Karpas-422 (cell line): ENCODE data around the gene GRK5. TPM values are rescaled to one million over a fixed set of nuclear protein-coding genes. Genes with fewer than 3 reads are reported as not detected.

Experiments
- DNase-seq: peaks from one replicate; pipeline ENCODE4 v3.0.0-alpha.2; 2015
- H2AFZ ChIP-seq: fragments of 200-600 bp; sonication (generic); 2 replicates; pipeline ENCODE4 v1.6.1; 2014; ENCODE audit warnings: antibody characterized with exemption, low read length, mixed read lengths
- H3K27ac ChIP-seq: fragments of 200-600 bp; sonication (generic); 2 replicates; pipeline ENCODE4 v1.5.1; 2014; ENCODE audit warnings: mild to moderate bottlenecking, low read length, moderate library complexity
- H3K27me3 ChIP-seq: fragments of 200-600 bp; sonication (generic); 2 replicates; pipeline ENCODE4 v1.6.1; 2014; ENCODE audit warnings: low read length, mixed read lengths
- H3K36me3 ChIP-seq: fragments of 200-600 bp; sonication (generic); 2 replicates; pipeline ENCODE4 v1.6.1; 2014; ENCODE audit warnings: low read length, mixed read lengths; ENCODE audit not compliant: insufficient read depth
- H3K4me1 ChIP-seq: fragments of 200-600 bp; sonication (generic); 2 replicates; pipeline ENCODE4 v1.6.1; 2014; ENCODE audit warnings: mild to moderate bottlenecking, low read length, mixed read lengths
- H3K4me2 ChIP-seq: fragments of 200-600 bp; sonication (generic); 2 replicates; pipeline ENCODE4 v1.6.1; 2014; ENCODE audit warnings: low read length, low read depth, mild to moderate bottlenecking; ENCODE audit not compliant: poor library complexity, severe bottlenecking
- H3K4me3 ChIP-seq: fragments of 200-600 bp; sonication (generic); 2 replicates; pipeline ENCODE4 v1.5.1; 2014; ENCODE audit warnings: mild to moderate bottlenecking, antibody characterized with exemption, low read length, mixed read lengths
- H3K79me2 ChIP-seq: fragments of 200-600 bp; sonication (generic); 2 replicates; pipeline ENCODE4 v1.6.1; 2014; ENCODE audit warnings: mild to moderate bottlenecking, low read length, mixed read lengths
- H3K9ac ChIP-seq: fragments of 200-600 bp; sonication (generic); 2 replicates; pipeline ENCODE4 v1.6.0; 2014; ENCODE audit warnings: low read length
- H3K9me2 ChIP-seq: fragments of 200-600 bp; sonication (generic), shearing (Covaris generic); replicated peaks from 2 replicates; pipeline ENCODE4 v1.6.0; 2014; ENCODE audit warnings: mild to moderate bottlenecking, low read length, moderate library complexity; ENCODE audit not compliant: insufficient read depth
- H3K9me3 ChIP-seq: fragments of 300-700, 200-600 bp; sonication (generic); 2 replicates; pipeline ENCODE4 v1.6.1; 2014; ENCODE audit warnings: low read length, mixed read lengths
- H4K20me1 ChIP-seq: fragments of 200-600 bp; sonication (generic); 2 replicates; pipeline ENCODE4 v1.6.1; 2014; ENCODE audit warnings: mild to moderate bottlenecking, antibody characterized with exemption, low read length, low read depth; ENCODE audit not compliant: insufficient read depth
- small RNA-seq: library from RNA; depleted of rRNA; stranded (forward); fragments of <200 nt; gene quantifications from one replicate; pipeline ENCODE3, GENCODE V24; 2014
- total RNA-seq: library from RNA; depleted of rRNA; stranded (reverse); fragments of >200 nt; shearing (Covaris generic); gene quantifications from 2 replicates; pipeline ENCODE4 v1.2.3, GENCODE V29; 2014; ENCODE audit warnings: low replicate concordance; rRNA removed

GRK5 gene
- total RNA-seq, 1 experiment from 2014 or later = 4.5 TPM

- Histone ChIP-seq H3K4me2 (no peak overlapping the region), H3K9me3 (no peaks in the 10 kb centered on the region), H3K9me2 (no peaks in the 10 kb centered on the region), H2AFZ (no peak overlapping the region), H4K20me1 (no peaks in the 10 kb centered on the region), H3K4me3 (no peak overlapping the region), H3K36me3 (no peaks in the 10 kb centered on the region), H3K9ac (no peak overlapping the region), H3K27me3 (no peaks in the 10 kb centered on the region), H3K4me1 (no peaks in the 10 kb centered on the region), H3K79me2 (no peaks in the 10 kb centered on the region), H3K27ac (no peak overlapping the region)
- no peak for DNase-seq
These were observed 294.3 kb downstream of the GRK5 start for GRCh38 chr10:119501690-119502089.

- H2AFZ ChIP-seq = no peak overlapping the region
- no peak overlapping the region for H3K4me3 ChIP-seq
- no peaks in the 10 kb centered on the region for H3K4me1 ChIP-seq
- no peaks in the 10 kb centered on the region for H3K79me2 ChIP-seq
- no peaks in the 10 kb centered on the region for H3K27me3 ChIP-seq
- no peaks in the 10 kb centered on the region for H3K36me3 ChIP-seq
- no peak overlapping the region for H3K27ac ChIP-seq
- H3K4me2 ChIP-seq = no peak overlapping the region
- DNase-seq = no peak
- no peak overlapping the region for H3K9ac ChIP-seq
- H3K9me2 ChIP-seq = no peaks in the 10 kb centered on the region
- H3K9me3 ChIP-seq = no peaks in the 10 kb centered on the region
- H4K20me1 ChIP-seq = no peaks in the 10 kb centered on the region
These were observed 294.8 kb downstream of the GRK5 start for GRCh38 chr10:119502209-119502608.

GRCh38 chr10:119502618-119503155, 295.3 kb downstream of the GRK5 start:
- no peaks in the 10 kb centered on the region for H3K4me1 ChIP-seq

GRCh38 chr10:119503821-119504220, 296.4 kb downstream of the GRK5 start:
- Histone ChIP-seq H3K27me3 (no peaks in the 10 kb centered on the region), H3K9me3 (no peaks in the 10 kb centered on the region), H4K20me1 (no peaks in the 10 kb centered on the region), H3K9ac (no peak overlapping the region), H3K36me3 (no peaks in the 10 kb centered on the region), H3K4me3 (no peak overlapping the region), H3K9me2 (no peaks in the 10 kb centered on the region), H3K4me1 (no peaks in the 10 kb centered on the region), H3K27ac (no peak overlapping the region), H3K79me2 (no peaks in the 10 kb centered on the region), H2AFZ (no peak overlapping the region), H3K4me2 (no peak overlapping the region)
- DNase-seq = no peak

More at GRCh38 chr10:119502618-119503155, 295.3 kb downstream of the GRK5 start:
- Histone ChIP-seq H3K9me2 (no peaks in the 10 kb centered on the region), H4K20me1 (no peaks in the 10 kb centered on the region), H3K9me3 (no peaks in the 10 kb centered on the region), H3K9ac (no peak overlapping the region), H3K4me3 (no peak overlapping the region), H3K27ac (no peak overlapping the region), H3K79me2 (no peaks in the 10 kb centered on the region), H3K27me3 (no peaks in the 10 kb centered on the region), H3K36me3 (no peaks in the 10 kb centered on the region), H3K4me2 (no peak overlapping the region), H2AFZ (no peak overlapping the region)
- DNase-seq = no peak

GRCh38 chr10:119504651-119505050, 297.3 kb downstream of the GRK5 start:
- H3K4me3 ChIP-seq = no peak overlapping the region
- no peak overlapping the region for H3K4me2 ChIP-seq
- no peaks in the 10 kb centered on the region for H3K9me2 ChIP-seq
- H3K36me3 ChIP-seq = no peaks in the 10 kb centered on the region
- H3K4me1 ChIP-seq = no peaks in the 10 kb centered on the region
- no peaks in the 10 kb centered on the region for H4K20me1 ChIP-seq
- H3K9ac ChIP-seq = no peak overlapping the region
- no peak for DNase-seq
- H3K79me2 ChIP-seq = no peaks in the 10 kb centered on the region
- no peak overlapping the region for H3K27ac ChIP-seq
- no peak overlapping the region for H2AFZ ChIP-seq
- H3K9me3 ChIP-seq = no peaks in the 10 kb centered on the region
- H3K27me3 ChIP-seq = no peaks in the 10 kb centered on the region

GRCh38 chr10:119505131-119505551, 297.8 kb downstream of the GRK5 start:
- Histone ChIP-seq H3K79me2 (no peaks in the 10 kb centered on the region), H3K27me3 (no peaks in the 10 kb centered on the region), H2AFZ (no peak overlapping the region), H3K4me1 (no peaks in the 10 kb centered on the region), H3K9me2 (no peaks in the 10 kb centered on the region), H3K9ac (no peak overlapping the region), H3K4me2 (no peak overlapping the region), H3K9me3 (no peaks in the 10 kb centered on the region), H3K36me3 (no peaks in the 10 kb centered on the region), H3K4me3 (no peak overlapping the region), H3K27ac (no peak overlapping the region), H4K20me1 (no peaks in the 10 kb centered on the region)
- no peak for DNase-seq

Small RNA genes lying within 50 kb of the gene (small RNA-seq; reads per million reads assigned to genes)
- gene MIR4681 (not detected), gene RN7SL749P (not detected)

Other genes starting within 250 kb of the GRK5 start
- gene NANOS1, start 177.9 kb upstream of the GRK5 start, total RNA-seq = 1.6 and 3.1 TPM in 2 replicates
- gene EIF3A, start 126.8 kb upstream of the GRK5 start, total RNA-seq = 90.7 and 92.1 TPM in 2 replicates
- 35.2 and 57.2 TPM in 2 replicates for gene DENND10, start 103.5 kb upstream of the GRK5 start, total RNA-seq
- gene SFXN4, start 41.9 kb upstream of the GRK5 start, total RNA-seq = 43.7 and 48.2 TPM in 2 replicates
- gene PRDX3, start 28.8 kb upstream of the GRK5 start, total RNA-seq = 88.4 and 293 TPM in 2 replicates